HG02798 (cell line): ENCODE data around the gene GRM8.
"Not testable (repeated sequence)": the region's sequence is repeated elsewhere in the genome, so short reads cannot be mapped to it uniquely, and the experiment has no call there.

ENCODE experiments used
- ATAC-seq: cut with Tn5 transposase; IDR thresholded peaks from one replicate; pipeline ENCODE4 v1.9.1; 2021; ENCODE audit warnings: mild to moderate bottlenecking; ENCODE audit not compliant: unreplicated experiment, poor library complexity

GRM8 gene

DNA sequence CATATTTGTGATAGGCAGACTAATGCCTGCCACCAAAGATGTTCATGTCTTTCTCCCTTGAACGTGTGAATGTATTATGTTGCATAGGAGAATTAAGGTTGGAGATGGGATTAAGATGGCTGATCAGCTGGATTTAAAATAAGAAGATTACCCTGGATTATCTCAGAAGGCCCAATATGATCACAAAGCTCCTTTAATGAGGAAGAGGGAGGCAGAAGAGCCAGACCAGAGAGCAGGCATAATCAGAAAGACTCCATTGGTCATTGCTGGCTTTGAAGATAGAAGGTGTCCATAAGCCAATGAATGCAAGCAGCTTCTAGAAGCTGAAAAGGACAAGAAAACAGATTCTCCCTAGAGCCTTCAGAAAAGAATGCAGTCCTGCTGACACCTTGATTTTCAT is 410.3 kb downstream of the GRM8 start:
- no peak for ATAC-seq

DNA sequence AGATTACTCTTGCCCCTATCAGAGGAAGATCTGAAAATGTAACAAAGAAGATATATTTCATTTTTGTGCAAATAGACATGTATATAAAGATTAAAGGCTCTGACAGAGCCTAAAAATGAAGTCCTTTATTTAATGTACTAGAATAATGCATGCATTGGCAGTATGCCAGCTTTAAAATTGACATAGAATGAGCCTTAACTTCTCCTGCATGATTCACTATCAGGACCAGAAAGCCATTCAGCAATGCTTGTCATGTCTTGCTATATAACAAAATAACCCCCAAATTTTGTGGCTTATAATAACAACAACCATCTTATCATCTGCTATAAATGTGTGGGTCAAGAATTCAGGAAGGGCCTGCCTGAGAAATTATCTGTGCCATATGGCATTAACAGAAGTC is 411.9 kb downstream of the GRM8 start:
- ATAC-seq = no peak

DNA sequence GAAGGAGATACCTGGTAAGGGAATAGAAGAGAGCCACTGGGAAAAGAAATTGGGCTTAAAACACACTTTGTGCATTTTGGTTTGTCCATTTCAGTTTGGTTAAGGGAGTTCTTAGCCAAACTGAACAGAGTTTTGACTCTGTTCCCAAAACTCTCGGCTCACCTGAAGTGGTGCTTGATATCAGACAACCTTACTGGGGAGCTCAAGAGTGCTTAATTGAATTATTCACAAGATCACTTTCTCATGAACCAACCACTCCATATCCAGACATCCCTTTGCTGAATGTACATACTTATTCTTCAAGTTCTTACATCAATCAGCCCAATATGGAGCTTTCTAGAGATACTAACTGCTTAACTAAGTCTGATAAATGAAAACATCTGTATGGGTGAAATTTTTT is 413.1 kb downstream of the GRM8 start:
- no peak for ATAC-seq

DNA sequence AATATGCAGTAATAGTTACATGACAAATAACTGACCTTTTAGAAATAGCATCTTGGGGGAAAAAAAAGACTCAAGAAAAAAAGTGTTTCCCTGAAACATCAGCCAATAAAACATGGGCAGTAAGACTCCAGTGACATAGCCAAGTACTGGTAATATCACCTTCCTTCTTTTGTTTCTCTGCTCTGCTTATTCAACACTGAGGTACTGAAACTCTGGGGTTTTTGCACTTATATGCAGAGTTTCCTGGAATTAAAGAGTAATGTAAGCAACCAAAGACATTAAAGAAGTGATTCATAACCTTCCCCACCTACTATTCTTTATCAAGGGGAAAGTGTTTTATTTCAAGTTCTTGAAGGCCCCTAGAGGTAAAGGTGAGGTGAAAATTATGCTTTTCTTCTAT is 414.5 kb downstream of the GRM8 start:
- no peak for ATAC-seq

DNA sequence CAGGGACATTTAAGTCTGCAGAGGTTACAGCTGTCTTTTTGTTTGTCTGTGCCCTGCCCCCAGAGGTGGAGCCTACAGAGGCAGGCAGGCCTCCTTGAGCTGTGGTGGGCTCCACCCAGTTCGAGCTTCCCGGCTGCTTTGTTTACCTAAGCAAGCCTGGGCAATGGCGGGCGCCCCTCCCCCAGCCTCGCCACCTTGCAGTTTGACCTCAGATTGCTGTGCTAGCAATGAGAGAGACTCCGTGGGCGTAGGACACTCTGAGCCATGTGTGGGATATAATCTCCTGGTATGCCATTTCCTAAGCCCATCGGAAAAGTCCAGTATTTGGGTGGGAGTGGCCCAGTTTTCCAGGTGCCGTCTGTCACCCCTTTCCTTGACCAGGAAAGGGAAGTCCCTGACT is 421.5 kb downstream of the GRM8 start:
- not testable (repeated sequence) for ATAC-seq

DNA sequence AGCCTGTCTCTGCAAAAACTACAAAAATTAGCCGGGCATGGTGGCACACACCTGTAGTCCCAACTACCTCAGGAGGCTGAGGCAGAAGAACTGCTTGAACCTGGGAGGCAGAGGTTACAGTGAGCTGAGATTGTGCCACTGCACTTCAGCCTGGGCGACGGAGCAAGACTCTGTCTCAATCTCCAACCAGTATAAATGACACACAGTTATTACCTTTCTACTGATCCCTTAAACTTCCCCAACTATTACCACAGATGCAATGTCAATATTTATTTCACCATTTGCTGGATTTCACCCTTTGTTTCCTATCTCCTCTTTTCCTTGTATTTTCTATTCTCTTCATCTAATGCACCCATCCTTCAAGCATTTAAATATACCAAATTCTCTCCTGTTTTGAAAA is 431.8 kb downstream of the GRM8 start:
- ATAC-seq = no peak

DNA sequence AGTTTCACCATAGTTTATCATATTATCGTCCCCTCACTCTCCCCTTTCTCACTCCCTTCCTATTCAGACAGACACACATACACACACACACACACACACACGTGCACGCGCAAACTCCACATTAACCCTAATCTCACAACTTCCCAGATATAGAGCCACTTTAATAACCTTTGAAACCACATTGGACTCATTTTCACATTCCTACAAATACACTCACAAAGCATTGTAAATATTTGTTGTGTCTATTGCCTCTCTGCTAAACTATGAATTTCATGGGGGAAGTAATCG is 433.6 kb downstream of the GRM8 start:
- no peak for ATAC-seq

DNA sequence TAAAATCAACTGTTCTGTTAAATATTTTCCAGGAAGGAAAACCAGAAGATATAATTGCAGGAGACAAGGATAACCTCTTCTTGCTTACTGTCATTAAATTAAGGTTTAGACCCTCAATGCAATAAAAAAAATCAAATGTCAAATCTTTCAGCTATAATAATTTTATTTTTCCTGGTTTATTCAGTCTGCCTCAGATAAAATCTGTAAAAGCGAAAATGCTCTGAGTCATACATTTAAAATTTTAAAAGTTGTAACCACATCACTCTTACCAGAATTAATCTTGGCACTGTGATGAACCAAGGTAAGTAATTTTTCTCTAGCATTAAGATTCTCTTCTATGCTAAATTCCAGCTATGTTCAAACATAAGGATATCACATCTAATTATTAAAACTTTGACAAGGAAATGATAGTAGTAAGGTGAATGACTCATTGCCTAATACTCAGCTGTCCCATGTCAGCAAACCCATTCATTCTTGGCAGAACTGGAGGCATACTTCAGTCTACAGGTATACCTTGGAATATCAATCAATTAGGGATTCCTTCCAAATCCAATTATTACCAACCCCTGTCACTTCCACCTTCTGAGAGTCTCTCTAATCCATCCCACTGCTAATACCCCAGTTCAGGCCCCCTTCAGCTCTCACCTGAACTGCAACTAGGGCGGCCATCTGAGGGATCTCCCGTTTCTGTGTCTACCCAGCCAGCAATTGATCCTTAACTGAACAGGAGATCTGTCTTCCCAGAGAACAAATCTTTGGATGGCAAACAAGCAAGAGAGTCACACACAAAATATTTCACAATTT is 434.1 kb downstream of the GRM8 start:
- no peak for ATAC-seq

DNA sequence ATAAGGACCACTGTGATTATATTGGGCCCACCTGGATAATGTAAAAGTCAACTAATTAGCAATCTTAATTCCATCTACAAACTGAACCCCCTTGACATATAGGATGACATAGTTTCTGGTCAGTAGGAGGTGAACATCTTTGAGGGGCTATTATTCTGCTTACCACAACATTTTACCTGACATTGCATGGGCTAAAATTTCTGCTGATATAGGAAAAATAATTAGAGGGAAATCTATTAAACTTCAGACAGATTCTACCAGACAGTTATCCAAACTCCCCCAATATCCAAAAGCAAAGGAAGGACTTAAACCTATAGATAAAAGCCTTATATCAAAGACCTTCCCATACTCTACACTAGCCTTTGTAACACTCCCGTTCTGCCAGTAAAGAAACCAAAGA is 443.6 kb downstream of the GRM8 start:
- no peak for ATAC-seq

DNA sequence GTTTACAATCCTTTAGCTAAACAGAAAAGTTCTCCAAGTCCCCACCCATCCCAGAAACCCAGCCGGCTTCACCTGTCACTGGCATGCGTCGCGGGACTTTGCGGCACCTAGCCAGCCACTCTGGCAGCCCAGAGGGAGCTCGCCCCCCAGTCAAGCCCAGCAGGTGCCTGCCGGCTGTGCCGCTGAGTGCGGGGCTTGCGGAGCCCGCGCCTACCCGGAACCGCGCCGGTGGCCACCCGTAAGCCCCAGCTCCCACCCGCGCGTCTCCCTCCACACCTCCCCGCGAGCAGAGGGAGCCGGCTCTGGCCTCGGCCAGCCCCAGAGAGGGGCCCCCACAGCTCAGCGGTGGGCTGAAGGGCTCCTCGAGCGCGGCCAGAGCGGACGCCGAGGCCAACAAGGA is 446.1 kb downstream of the GRM8 start:
- ATAC-seq = no peak

DNA sequence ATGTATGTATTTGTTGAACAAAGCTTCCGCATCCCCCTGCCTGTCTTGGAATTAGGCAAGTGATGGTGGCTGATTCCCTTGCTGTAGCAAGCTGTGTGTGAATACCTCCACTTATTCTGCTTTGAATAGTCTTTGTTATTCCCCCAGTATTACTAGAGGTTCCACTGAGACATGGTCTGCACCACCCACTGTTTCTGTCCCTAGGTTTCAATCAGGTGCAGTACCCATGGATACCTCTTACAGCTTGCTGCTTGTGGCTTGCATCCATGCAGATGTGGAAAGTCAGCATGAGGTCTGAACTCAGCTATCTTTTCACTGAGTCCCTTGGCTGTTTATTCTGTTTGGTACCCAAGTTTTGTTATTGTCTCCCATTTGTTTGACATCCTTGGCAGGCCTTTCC is 447.4 kb downstream of the GRM8 start:
- no peak for ATAC-seq

DNA sequence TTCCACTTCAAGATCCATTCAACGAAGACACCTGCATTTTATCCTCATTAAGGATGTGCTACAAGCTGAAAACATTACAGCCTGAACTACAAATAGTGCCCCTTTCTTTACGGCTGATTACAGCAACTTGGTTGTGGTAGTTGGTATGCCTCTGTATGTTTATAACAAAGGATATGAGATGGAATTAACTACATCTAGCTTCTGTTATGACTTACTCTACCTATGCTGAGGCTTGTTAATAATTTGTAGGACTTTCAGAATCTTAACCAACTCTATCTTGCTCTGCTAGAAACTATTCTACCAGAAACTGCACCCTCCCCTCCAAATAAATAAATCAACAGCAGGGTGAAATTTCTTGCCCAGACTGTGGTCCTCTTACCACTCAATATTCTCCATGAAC is 448.1 kb downstream of the GRM8 start:
- no peak for ATAC-seq

DNA sequence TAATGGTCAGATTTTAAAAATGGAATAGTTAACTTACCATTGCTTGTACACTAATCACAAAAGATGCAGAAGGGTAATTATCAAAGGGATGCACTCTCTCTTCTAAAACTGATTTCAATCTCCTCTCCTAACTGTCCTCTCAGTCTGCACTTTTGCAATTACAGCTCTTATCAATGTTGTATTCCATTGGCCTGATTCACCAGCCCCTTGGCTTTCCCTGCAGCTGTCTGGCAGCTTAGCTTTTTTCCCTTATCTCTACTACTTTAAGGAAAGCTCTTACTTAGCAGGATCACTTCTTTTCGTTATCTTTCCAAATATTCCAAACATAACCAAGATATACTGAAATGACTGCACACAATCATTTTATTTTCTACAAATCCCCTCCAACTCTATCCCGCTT is 448.8 kb downstream of the GRM8 start:
- no peak for ATAC-seq

DNA sequence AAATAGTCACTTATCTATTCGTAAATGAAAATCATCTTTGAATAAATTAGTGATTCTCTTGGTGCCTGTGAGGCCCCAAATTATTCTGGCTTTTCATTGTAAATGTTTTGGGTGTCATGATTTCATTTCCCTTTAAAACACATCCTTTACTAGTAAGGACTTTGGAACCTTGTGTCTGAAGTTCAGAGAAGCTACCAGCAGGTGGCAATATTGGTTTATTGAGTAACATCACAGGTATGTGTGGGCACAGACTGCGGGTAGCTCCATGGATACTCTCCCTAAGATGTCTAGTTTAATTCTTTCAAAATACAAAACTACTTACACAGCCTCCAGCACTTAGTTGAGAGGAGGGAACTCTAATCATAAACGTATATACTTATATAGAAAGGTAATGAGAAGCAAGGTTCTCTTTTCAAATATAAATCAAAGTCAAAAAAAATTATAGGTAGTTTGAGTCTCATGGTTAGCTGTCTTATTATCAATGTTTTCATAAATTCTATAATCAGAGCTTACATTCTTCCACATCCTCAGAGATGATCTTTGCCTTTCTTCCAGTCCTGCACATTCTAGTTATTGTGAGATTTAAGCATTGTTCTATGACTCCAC is 449.6 kb downstream of the GRM8 start:
- peak; percentile 94 for ATAC-seq

DNA sequence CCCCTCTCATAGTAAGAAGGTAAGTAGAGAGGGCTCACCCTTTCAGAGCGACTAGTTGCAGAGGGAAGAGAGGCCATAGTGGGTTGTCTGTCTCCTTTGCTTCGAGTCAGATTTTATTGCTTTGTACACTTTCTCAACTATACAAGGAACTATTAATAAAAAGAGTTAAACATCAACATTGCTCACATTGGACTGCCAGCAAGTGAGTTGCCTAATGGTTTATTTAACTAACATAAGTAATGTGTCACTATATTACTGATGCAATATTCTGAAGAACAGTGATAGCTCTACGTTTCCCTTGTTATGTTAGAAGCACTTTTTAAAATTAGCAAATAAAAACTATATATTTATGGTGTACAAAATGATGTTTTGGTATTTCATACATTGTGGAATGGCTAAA is 451.0 kb downstream of the GRM8 start:
- no peak for ATAC-seq

DNA sequence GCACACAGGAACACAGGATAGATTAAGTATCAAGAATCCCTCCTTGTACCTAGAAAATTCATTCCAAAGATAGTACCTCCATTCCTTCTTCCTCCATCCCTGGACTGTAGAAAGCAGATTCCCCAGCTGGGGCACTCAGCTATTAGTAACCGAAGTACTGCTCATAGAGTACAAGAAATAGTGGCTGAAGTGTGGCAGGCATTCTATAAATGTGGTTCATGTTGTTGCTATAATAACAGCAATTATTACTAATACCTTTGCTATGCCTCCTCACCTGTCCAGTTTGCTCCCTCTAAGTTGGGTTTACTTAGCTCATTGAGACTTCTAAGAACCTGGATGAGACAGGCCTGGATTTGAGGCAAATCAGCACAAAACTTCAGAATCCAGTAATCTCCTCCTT is 453.2 kb downstream of the GRM8 start:
- ATAC-seq = no peak

DNA sequence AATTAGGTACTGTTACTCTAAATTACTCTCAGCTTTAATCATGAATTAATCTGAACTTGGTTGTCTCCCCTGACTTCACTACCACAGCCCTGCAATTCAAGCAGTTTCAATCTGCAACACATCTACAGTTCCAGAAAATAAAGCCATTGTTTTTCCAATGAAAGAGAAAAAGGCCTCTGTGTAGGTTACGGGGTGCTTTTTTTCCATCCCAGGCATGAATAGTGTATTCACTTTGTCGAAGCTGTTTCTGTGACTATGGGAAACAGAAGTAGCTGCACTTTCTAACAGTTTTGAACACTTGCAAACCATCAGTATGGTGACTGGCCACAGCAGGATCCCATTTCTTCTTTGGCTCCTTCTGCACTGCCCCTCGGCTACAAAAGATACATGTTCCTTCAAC is 460.2 kb downstream of the GRM8 start:
- no peak for ATAC-seq

DNA sequence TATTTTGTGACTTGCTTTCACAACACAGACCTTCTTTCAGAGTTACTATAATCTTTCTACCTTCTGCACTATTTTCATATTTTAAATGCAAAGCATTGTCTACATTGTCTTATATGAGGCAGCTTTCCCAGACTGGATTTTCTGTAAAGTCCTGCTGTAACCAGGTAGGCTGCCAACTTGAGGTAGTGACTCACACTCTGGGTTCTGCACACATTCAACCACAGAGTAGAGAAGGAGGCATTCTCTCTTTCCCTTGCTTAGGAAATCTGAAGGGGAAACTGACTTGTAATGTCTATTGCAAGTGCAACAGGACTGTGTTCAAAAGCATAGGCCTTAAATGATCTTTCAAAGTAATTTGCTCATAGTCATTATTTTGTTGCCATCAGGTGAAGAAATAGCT is 461.4 kb downstream of the GRM8 start:
- no peak for ATAC-seq

DNA sequence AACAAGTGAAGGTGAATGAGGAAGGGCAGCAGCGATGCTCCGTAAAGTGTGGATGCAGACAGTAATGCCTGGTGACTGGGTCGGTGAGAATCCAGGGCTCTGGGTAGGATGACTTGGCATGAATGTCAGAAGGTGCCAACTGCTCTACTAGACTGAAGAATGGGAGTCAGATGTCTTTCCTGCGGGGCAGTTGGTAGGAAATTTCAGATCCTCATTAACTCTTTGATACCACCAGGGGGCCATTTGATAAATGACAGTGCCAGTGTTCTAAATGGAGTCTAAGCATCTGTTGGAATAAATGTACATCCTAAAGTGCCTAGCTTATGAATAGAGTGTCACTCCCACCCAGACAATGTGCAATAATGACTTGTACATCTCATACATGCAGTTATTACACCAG is 462.0 kb downstream of the GRM8 start:
- ATAC-seq = no peak

DNA sequence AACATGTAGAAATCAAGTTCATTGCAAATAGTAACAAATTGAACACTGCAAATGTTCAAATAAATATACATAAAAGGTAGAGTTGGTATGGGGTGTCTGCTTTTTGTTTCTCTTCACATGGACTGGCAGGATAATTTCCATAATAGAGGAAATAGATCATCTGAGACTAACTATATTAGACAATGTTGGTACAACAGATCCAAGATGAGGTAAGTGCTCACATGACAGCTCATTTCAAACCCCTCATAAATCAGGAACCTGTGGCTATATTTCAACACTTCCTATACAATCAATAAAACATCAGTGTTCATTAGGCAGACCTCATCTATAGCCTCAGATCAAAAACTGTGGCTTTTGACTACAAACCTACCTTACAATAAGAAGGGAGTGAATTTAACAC is 469.1 kb downstream of the GRM8 start:
- no peak for ATAC-seq

DNA sequence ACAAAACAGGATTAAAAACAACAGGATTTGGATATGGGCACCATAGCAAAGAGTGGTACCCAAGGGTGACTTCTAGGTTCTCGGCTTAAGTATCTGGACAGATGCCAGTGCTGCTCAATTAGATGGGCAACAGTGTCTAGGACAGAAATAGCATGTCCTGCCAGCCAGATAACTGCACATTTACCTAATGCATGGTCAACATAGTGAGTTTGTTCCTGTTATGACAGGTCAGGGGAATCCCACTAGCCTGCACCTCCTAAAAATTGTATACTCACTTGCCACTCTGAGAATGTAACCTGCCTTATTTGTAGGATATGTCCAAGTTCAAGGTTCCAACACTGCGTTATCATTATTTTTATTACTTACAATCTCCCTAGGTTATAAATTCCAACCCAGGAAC is 471.7 kb downstream of the GRM8 start:
- peak; percentile 80 for ATAC-seq

DNA sequence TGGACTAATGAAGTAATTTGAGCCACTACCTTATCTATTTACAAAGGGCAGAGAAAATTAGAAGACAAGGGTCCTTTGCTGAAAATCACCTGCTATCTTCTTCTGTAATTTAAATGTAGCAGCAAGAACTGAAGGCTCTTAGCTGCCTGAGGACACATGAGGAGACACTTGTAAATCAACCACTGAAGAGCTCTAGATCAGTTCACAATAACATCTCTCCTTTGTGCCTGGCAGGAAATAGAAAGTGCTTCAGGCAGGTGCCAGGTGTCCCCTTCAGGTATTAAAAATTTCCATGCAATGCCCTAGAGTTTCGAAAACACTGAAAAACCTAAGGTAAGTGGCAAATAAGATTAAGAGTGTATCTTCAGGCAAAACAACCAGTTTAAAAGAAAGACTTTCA is 474.6 kb downstream of the GRM8 start:
- ATAC-seq = peak; percentile 34

DNA sequence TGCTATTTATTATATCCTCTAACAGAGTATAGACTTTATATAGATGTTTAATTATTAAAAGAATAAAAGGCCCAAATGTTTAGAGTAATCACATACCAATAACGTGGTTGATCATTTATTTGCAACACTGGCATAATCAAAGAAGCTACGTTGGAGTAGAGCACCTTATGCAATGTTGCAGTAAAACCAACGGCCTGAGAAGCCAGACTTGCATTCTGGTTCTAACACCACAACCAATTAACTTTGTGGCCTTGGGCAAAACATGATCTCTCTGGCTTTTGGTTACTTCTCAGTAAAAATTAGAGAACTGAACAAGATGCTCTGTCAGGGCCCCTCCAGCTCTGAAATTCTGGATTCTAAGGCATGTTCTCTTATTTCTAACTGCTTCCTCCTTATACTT is 476.2 kb downstream of the GRM8 start:
- no peak for ATAC-seq
